ENCODE measurements around the gene CDC42.

CDC42 gene

GRCh38 chr1:22021061-22021460 is 31.4 kb upstream of the CDC42 start:
- Histone ChIP-seq H2AFZ (ENCODE audit: low read length) (no peak overlapping the region), H3K4me3 (ENCODE audit: low read length, poor library complexity, severe bottlenecking) (no peak overlapping the region), H3K4me1 (ENCODE audit: insufficient read depth, low read length, poor library complexity, severe bottlenecking) (peaks cover 25% of the 10 kb centered on the region), H3K4me2 (ENCODE audit: low read depth, low read length, poor library complexity, severe bottlenecking) (no peak overlapping the region), H3K9me2 (replicated peaks; ENCODE audit: low read depth, low read length) (no peaks in the 10 kb centered on the region), H3K79me2 (ENCODE audit: insufficient read depth, low read length) (peaks cover 3% of the 10 kb centered on the region), H3F3A (ENCODE audit: low read depth) (0 out of 2 replicates have a peak, but pooled peaks cover 2% of the 10 kb centered on the region), H3K27me3 (ENCODE audit: insufficient read depth, low read length, poor library complexity, severe bottlenecking) (no peaks in the 10 kb centered on the region), H3K9me3 (ENCODE audit: insufficient read depth, low read depth, low read length) (no peaks in the 10 kb centered on the region), H3K9ac (ENCODE audit: low read depth, low read length, poor library complexity, severe bottlenecking) (no peak overlapping the region), H4K20me1 (ENCODE audit: insufficient read depth, low read length, poor library complexity, severe bottlenecking) (peaks cover 3% of the 10 kb centered on the region), H3K36me3 (ENCODE audit: insufficient read depth, low read length) (no peaks in the 10 kb centered on the region)
- TF ChIP-seq CTCF (conservative IDR thresholded peaks at IDR 0.05; ENCODE audit: low read length) (no peak), EZH2phosphoT487 (IDR thresholded peaks at IDR 0.05; ENCODE audit: borderline replicate concordance) (no peak)

GRCh38 chr1:22024485-22025367 is 27.8 kb upstream of the CDC42 start:
- Histone ChIP-seq H2AFZ (ENCODE audit: low read length) (peak overlapping the region; percentile 87), H3K9ac (ENCODE audit: low read depth, low read length, poor library complexity, severe bottlenecking) (peak overlapping the region; percentile 98), H3F3A (ENCODE audit: low read depth) (0 out of 2 replicates have a peak, but pooled peaks cover 2% of the 10 kb centered on the region), H3K9me3 (ENCODE audit: insufficient read depth, low read depth, low read length) (no peaks in the 10 kb centered on the region), H3K36me3 (ENCODE audit: insufficient read depth, low read length) (no peaks in the 10 kb centered on the region), H3K4me1 (ENCODE audit: insufficient read depth, low read length, poor library complexity, severe bottlenecking) (peaks cover 16% of the 10 kb centered on the region), H3K4me3 (ENCODE audit: low read length, poor library complexity, severe bottlenecking) (peak overlapping the region; percentile 90), H4K20me1 (ENCODE audit: insufficient read depth, low read length, poor library complexity, severe bottlenecking) (peaks cover 8% of the 10 kb centered on the region), H3K4me2 (ENCODE audit: low read depth, low read length, poor library complexity, severe bottlenecking) (peak overlapping the region; percentile 79), H3K27me3 (ENCODE audit: insufficient read depth, low read length, poor library complexity, severe bottlenecking) (no peaks in the 10 kb centered on the region), H3K9me2 (replicated peaks; ENCODE audit: low read depth, low read length) (no peaks in the 10 kb centered on the region), H3K79me2 (ENCODE audit: insufficient read depth, low read length) (peaks cover 13% of the 10 kb centered on the region)
- TF ChIP-seq EZH2phosphoT487 (IDR thresholded peaks at IDR 0.05; ENCODE audit: borderline replicate concordance): no peak
- peak; percentile 36; the same call in 1 of the 2 replicates for TF ChIP-seq CTCF (conservative IDR thresholded peaks at IDR 0.05; ENCODE audit: low read length)

GRCh38 chr1:22025368-22026155 is 26.9 kb upstream of the CDC42 start:
- Histone ChIP-seq H4K20me1 (ENCODE audit: insufficient read depth, low read length, poor library complexity, severe bottlenecking) (peaks cover 8% of the 10 kb centered on the region), H3K4me1 (ENCODE audit: insufficient read depth, low read length, poor library complexity, severe bottlenecking) (peaks cover 13% of the 10 kb centered on the region), H3K79me2 (ENCODE audit: insufficient read depth, low read length) (peaks cover 13% of the 10 kb centered on the region), H3K4me3 (ENCODE audit: low read length, poor library complexity, severe bottlenecking) (peak overlapping the region; percentile 90), H3K9me2 (replicated peaks; ENCODE audit: low read depth, low read length) (no peaks in the 10 kb centered on the region), H3K9me3 (ENCODE audit: insufficient read depth, low read depth, low read length) (no peaks in the 10 kb centered on the region), H3F3A (ENCODE audit: low read depth) (0 out of 2 replicates have a peak, but pooled peaks cover 2% of the 10 kb centered on the region), H3K4me2 (ENCODE audit: low read depth, low read length, poor library complexity, severe bottlenecking) (peak overlapping the region; percentile 79), H3K36me3 (ENCODE audit: insufficient read depth, low read length) (no peaks in the 10 kb centered on the region), H3K9ac (ENCODE audit: low read depth, low read length, poor library complexity, severe bottlenecking) (peak overlapping the region; percentile 98), H2AFZ (ENCODE audit: low read length) (peak overlapping the region; percentile 87), H3K27me3 (ENCODE audit: insufficient read depth, low read length, poor library complexity, severe bottlenecking) (no peaks in the 10 kb centered on the region)
- no peak for TF ChIP-seq CTCF (conservative IDR thresholded peaks at IDR 0.05; ENCODE audit: low read length)
